GM12878 (cell line): Measurements from ENCODE around the gene MAST1. TPM values are rescaled to one million over a fixed set of nuclear protein-coding genes. Genes with fewer than 3 reads are reported as not detected.
"Not testable (repeated sequence)": the region's sequence is repeated elsewhere in the genome, so short reads cannot be mapped to it uniquely, and the experiment has no call there.

Source experiments
- ATAC-seq: fragments of 200-7000 bp; cut with Tn5 transposase; 3 replicates; pipeline ENCODE4 v1.9.1; 2020; ENCODE audit warnings: mild to moderate bottlenecking, moderate library complexity
- BruUV-seq: library from RNA; stranded (reverse); fragments of 400-500 nt; replicated peaks from 2 replicates; lab custom pipeline; 2021; lab: Mats Ljungman, UMichigan
- CTCF ChIA-PET: fragments of 300-600 bp; sonication (Branson Sonifier 250); formaldehyde crosslinking; extraction: SDS; loops from one replicate; lab custom pipeline; 2021; ENCODE audit warnings: inconsistent platforms; lab: Yijun Ruan, JAX
- POLR2A ChIA-PET: fragments of 350-600 bp; formaldehyde crosslinking; extraction: SDS; loops from one replicate; lab custom pipeline; 2021; ENCODE audit warnings: inconsistent platforms; lab: Charles Lee
- RAD21 ChIA-PET: fragments of 300-600 bp; sonication (Branson Sonifier 250); formaldehyde crosslinking; loops from one replicate; lab custom pipeline; 2023; ENCODE audit warnings: antibody characterized with exemption; ENCODE audit not compliant: unreplicated experiment; lab: Charles Lee
- SMC1A ChIA-PET: fragments of 300-600 bp; sonication (Branson Sonifier 250); formaldehyde crosslinking; loops from one replicate; lab custom pipeline; 2023; ENCODE audit not compliant: unreplicated experiment, uncharacterized antibody; lab: Charles Lee
- DNase-seq: peaks from one replicate; pipeline ENCODE4 v3.0.0-alpha.2; 2011; ENCODE audit warnings: low read depth, low spot score
- FAIRE-seq: peaks from 3 replicates; lab custom pipeline; 2011; peaks lifted over from hg19 to GRCh38; lab: Jason Lieb, UNC
- H2AFZ ChIP-seq: 2 replicates; pipeline ENCODE4 v1.6.0; 2011; ENCODE audit warnings: low read depth, low read length, control low read depth; ENCODE audit not compliant: control insufficient read depth
- H3K27ac ChIP-seq: 2 replicates; pipeline ENCODE4 v1.5.1; 2011; ENCODE audit warnings: control low read depth; ENCODE audit not compliant: control insufficient read depth, insufficient read depth
- H3K27me3 ChIP-seq, 2 experiments: replicated peaks in 1 of 2; 2 replicates each; pipeline versions ENCODE4 v1.6.0 to v1.6.1; 2011; ENCODE audit warnings: low read length in 1 of 2; ENCODE audit not compliant: control insufficient read depth in 2 of 2, insufficient read depth in 2 of 2
- H3K36me3 ChIP-seq, 2 experiments: 2 replicates each; pipeline ENCODE4 v1.5.1; 2011; ENCODE audit warnings: low read length in 1 of 2; ENCODE audit not compliant: control insufficient read depth in 2 of 2, insufficient read depth in 2 of 2
- H3K4me1 ChIP-seq: 2 replicates; pipeline ENCODE4 v1.6.1; 2011; ENCODE audit warnings: mild to moderate bottlenecking, low read length, moderate library complexity, mixed read lengths; ENCODE audit not compliant: control insufficient read depth, insufficient read depth
- H3K4me2 ChIP-seq: 2 replicates; pipeline ENCODE4 v1.6.0; 2011; ENCODE audit warnings: control low read depth; ENCODE audit not compliant: control insufficient read depth, insufficient read depth
- H3K4me3 ChIP-seq: fragments of 200-600 bp; sonication (generic); 2 replicates; pipeline ENCODE4 v1.5.1; 2016
- H3K79me2 ChIP-seq: 2 replicates; pipeline ENCODE4 v1.6.0; 2011; ENCODE audit warnings: low read length; ENCODE audit not compliant: control insufficient read depth, insufficient read depth
- H3K9ac ChIP-seq: 2 replicates; pipeline ENCODE4 v1.8.0; 2011; ENCODE audit warnings: low read length, control low read depth, mixed read lengths; ENCODE audit not compliant: control insufficient read depth, insufficient read depth
- H3K9me3 ChIP-seq: replicated peaks from 3 replicates; pipeline ENCODE4 v1.5.1; 2011; ENCODE audit warnings: mild to moderate bottlenecking, low read length; ENCODE audit not compliant: control insufficient read depth, insufficient read depth
- H4K20me1 ChIP-seq: 2 replicates; pipeline ENCODE4 v1.6.0; 2011; ENCODE audit not compliant: control insufficient read depth, insufficient read depth
- BRCA1 ChIP-seq: IDR thresholded peaks from 2 replicates; pipeline ENCODE4 v1.6.1; 2011; ENCODE audit warnings: low read depth, low read length, improper control_type of control experiment
- EP300 ChIP-seq, 2 experiments: fragments of 150-350 bp in 1 of 2; IDR thresholded peaks; 2 replicates each; pipeline ENCODE4 v1.6.1; 2011 to 2012; ENCODE audit warnings: low read depth in 2 of 2, low read length in 2 of 2, borderline replicate concordance in 1 of 2, improper control_type of control experiment in 1 of 2, inconsistent platforms in 1 of 2; ENCODE audit not compliant: control insufficient read depth in 1 of 2
- HCFC1 ChIP-seq: fragments of 150-350 bp; IDR thresholded peaks from 2 replicates; pipeline ENCODE4 v1.6.1; 2014; ENCODE audit warnings: low read length
- IRF4 ChIP-seq: IDR thresholded peaks from 2 replicates; pipeline ENCODE4 v1.6.1; 2011; ENCODE audit warnings: low read depth, low read length
- JUNB ChIP-seq: IDR thresholded peaks from 2 replicates; pipeline ENCODE4 v1.6.1; 2016; ENCODE audit warnings: antibody characterized with exemption, mild to moderate bottlenecking
- MEF2B ChIP-seq: fragments of 450-650 bp; IDR thresholded peaks from 2 replicates; pipeline ENCODE4 v1.6.1; 2018; ENCODE audit warnings: mild to moderate bottlenecking, moderate library complexity; ENCODE audit not compliant: partially characterized antibody, poor library complexity, severe bottlenecking
- MYB ChIP-seq: fragments of 150-350 bp; IDR thresholded peaks from 2 replicates; pipeline ENCODE4 v1.6.1; 2014; ENCODE audit warnings: mild to moderate bottlenecking, low read depth, low read length, borderline replicate concordance
- NR2F1 ChIP-seq: fragments of 450-650 bp; conservative IDR thresholded peaks from 2 replicates; pipeline ENCODE4 v1.6.1; 2017; ENCODE audit warnings: mild to moderate bottlenecking
- ZBED1 ChIP-seq: IDR thresholded peaks from 2 replicates; pipeline ENCODE4 v1.6.1; 2016; ENCODE audit warnings: borderline replicate concordance
- WGBS: methylation state at CpG from one replicate; pipeline ENCODE4 v1.1.6; 2016; ENCODE audit warnings: low lambda C conversion rate; ENCODE audit not compliant: insufficient replicate concordance, insufficient coverage; ENCODE audit errors: missing lambda C conversion rate; 5-methylcytosine and 5-hydroxymethylcytosine counted together
- in situ Hi-C: fragments of 300-500 bp; cut with MboI; formaldehyde crosslinking; loops from 9 replicates; pipeline ENCODE4 v1.14.3; 2018; ENCODE audit warnings: mixed read lengths
- intact Hi-C: fragments of 100-400 bp; cut with micrococcal nuclease; formaldehyde crosslinking; loops from one replicate; pipeline ENCODE4 v1.14.2; 2022; ENCODE audit not compliant: unreplicated experiment
- polyA plus RNA-seq, 11 experiments: library from polyadenylated mRNA; depleted of rRNA in 4 of 11; unstranded in 6 of 11; stranded (reverse) in 5 of 11; fragments of >200 nt; fragmentation: Nextera tagmentation in 4 of 11; fragmentation: Illumina TruSeq in 1 of 11; extraction: Ambion mirVana in 4 of 11; extraction: Trizol in 1 of 11; gene quantifications; 1 replicate in 1 of 11; 2 replicates in 10 of 11; pipeline versions ENCODE4 v1.2.1 to v1.2.3, GENCODE V29; 2011 to 2016; ENCODE audit warnings: inconsistent platforms in 2 of 11, missing spikeins in 2 of 11, low read depth in 1 of 11
- total RNA-seq, 4 experiments: library from RNA; depleted of rRNA in 3 of 4; stranded (reverse); fragments of >200 nt in 3 of 4; fragmentation: Illumina TruSeq in 1 of 4; extraction: Trizol in 1 of 4; gene quantifications; 2 replicates each; pipeline versions ENCODE4 v1.2.1 to v1.2.3, GENCODE V29; 2013 to 2021
- TF ChIP-seq, protein P1 (sequence below): IDR thresholded peaks from 2 replicates; pipeline ENCODE4 v1.6.1; 2012; ENCODE audit warnings: low read depth, low read length, improper control_type of control experiment

MAST1 gene
- total and polyA plus RNA-seq, 10 of the 15 experiments (the other 5 are each of a cell fraction or from before 2014, with no cell fraction given): 0.08 to 0.79 (median 0.44) TPM; not detected in 1

DNA sequence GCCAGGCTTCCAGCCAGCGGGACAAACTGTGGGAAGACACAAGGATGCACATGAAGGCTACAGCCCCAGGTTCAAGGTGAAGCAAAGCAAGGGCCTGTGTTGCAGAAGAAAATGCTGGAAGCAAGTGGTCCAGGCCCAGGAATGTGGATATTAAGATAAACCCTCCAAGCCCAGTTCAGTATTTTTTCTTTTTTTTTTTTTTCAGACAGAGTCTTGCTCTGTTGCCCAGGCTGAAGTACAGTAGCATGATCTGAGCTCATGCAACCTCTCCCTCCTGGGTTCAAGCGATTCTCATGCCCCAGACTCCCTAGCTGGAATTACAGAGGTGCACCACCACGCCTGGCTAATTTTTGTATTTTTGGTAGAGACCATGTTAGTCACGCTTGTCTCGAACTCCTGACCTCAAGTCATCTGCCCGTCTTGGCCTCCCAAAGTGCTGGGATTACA lies 41.2 kb upstream of the MAST1 start (continued):
- TF ChIP-seq, protein P1, sequence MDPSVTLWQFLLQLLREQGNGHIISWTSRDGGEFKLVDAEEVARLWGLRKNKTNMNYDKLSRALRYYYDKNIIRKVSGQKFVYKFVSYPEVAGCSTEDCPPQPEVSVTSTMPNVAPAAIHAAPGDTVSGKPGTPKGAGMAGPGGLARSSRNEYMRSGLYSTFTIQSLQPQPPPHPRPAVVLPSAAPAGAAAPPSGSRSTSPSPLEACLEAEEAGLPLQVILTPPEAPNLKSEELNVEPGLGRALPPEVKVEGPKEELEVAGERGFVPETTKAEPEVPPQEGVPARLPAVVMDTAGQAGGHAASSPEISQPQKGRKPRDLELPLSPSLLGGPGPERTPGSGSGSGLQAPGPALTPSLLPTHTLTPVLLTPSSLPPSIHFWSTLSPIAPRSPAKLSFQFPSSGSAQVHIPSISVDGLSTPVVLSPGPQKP: no peak
- TF ChIP-seq NR2F1: no peak
- no peak for TF ChIP-seq MEF2B
- TF ChIP-seq BRCA1: no peak
- no peak for TF ChIP-seq IRF4
- TF ChIP-seq ZBED1: no peak
- TF ChIP-seq JUNB: no peak
- TF ChIP-seq HCFC1: no peak
- no peak for TF ChIP-seq EP300 (IDR thresholded peaks at IDR 0.05; ENCODE audit: borderline replicate concordance in 1 of 2, control insufficient read depth in 1 of 2, low read depth in 2 of 2, low read length in 2 of 2)
- no peak for TF ChIP-seq MYB

- RAD21 ChIA-PET: interaction anchor here (1.7 to 11.4 kb wide), 3 partner anchors 14 to 24 kb away, joined by 5 to 303 read pairs (median 23); partner anchors contain the start of gene HOOK2
- BruUV-seq, FAIRE-seq: not testable (repeated sequence)
Measured at GRCh38 chr19:12797607-12798006, 40.7 kb upstream of the MAST1 start.

More at GRCh38 chr19:12797607-12798006, 40.7 kb upstream of the MAST1 start:
- POLR2A ChIA-PET: interaction anchor here (1.2 to 8.2 kb wide), 2 partner anchors 18 to 63 kb away, joined by 10 to 303 read pairs; partner anchors contain the start of genes HOOK2 and TRIR
- H3K4me1 ChIP-seq: peaks cover 28% of the 10 kb centered on the region
- H3K9ac ChIP-seq, H2AFZ ChIP-seq, H4K20me1 ChIP-seq, H3K27me3 ChIP-seq, H3K27ac ChIP-seq, DNase-seq, H3K4me2 ChIP-seq, intact Hi-C loops, H3K9me3 ChIP-seq, H3K36me3 ChIP-seq, ATAC-seq, H3K4me3 ChIP-seq: not testable (repeated sequence)
- SMC1A ChIA-PET: interaction anchor here (0.6 to 11.5 kb wide), 7 partner anchors 18 to 1000 kb away, joined by 3 to 240 read pairs (median 4); no protein-coding TSS in a partner anchor
- WGBS: 85% methylated on average over 7 of the region's 7 CpGs
- in situ Hi-C loops: loop anchor here (5.0 kb wide), 1 partner anchor 35 kb away; no protein-coding TSS in a partner anchor
- CTCF ChIA-PET: interaction anchor here (1.0 to 12.9 kb wide), 9 partner anchors 18 to 809 kb away, joined by 3 to 537 read pairs (median 4); partner anchors contain the start of genes GET3 and HOOK2
- H3K79me2 ChIP-seq: peaks cover 24% of the 10 kb centered on the region
